Peyer's patch (tissue), 4 donors: ENCODE results near the gene PKP2. TPM values are rescaled to one million over a fixed set of nuclear protein-coding genes. Genes with fewer than 3 reads are reported as not detected.

Experiments used
- DNase-seq, 3 donors: peaks; one replicate each; pipeline ENCODE4 v3.0.0-alpha.2; 2017 to 2019
- H3K27ac ChIP-seq, 4 donors: fragments of 200-600 bp; sonication (generic); one replicate each; pipeline ENCODE4 v1.5.1; 2016 to 2019
- H3K27me3 ChIP-seq, 2 donors: fragments of 200-600 bp; sonication (generic); one replicate each; pipeline ENCODE4 v1.5.1; 2019
- H3K36me3 ChIP-seq, 3 donors: fragments of 200-600 bp; sonication (generic); one replicate each; pipeline ENCODE4 v1.5.1; 2016 to 2019
- H3K4me1 ChIP-seq, 4 donors: fragments of 200-600 bp; sonication (generic); one replicate each; pipeline ENCODE4 v1.5.1; 2016 to 2019
- H3K4me3 ChIP-seq, 4 donors: fragments of 200-600 bp; sonication (generic); 1 replicate in 3 of 4; 2 replicates in 1 of 4; pipeline ENCODE4 v1.5.1; 2016 to 2019; ENCODE audit warnings: mild to moderate bottlenecking in 1 of 4
- H3K9me3 ChIP-seq, 4 donors: fragments of 200-600 bp; sonication (generic); one replicate each; pipeline ENCODE4 v1.5.1; 2016 to 2019; ENCODE audit warnings: mild to moderate bottlenecking in 1 of 4
- POLR2A ChIP-seq, 2 donors: fragments of 450-650 bp; IDR thresholded peaks; one replicate each; pipeline ENCODE4 v1.5.1; 2017; ENCODE audit warnings: antibody characterized with exemption in 2 of 2, mild to moderate bottlenecking in 2 of 2, moderate library complexity in 2 of 2
- total RNA-seq, 4 donors: library from RNA; depleted of rRNA; stranded (reverse); fragments of >200 nt; gene quantifications; one replicate each; pipeline ENCODE4 v1.1.0, GENCODE V29; 2016
- TF ChIP-seq, protein P1 (sequence below), 6 experiments: fragments of 450-650 bp in 4 of 6; fragments of 200-600 bp in 2 of 6; sonication (generic) in 1 of 6; IDR thresholded peaks; one replicate each; pipeline ENCODE4 v1.5.1; 2017 to 2019; ENCODE audit warnings: antibody characterized with exemption in 6 of 6, mild to moderate bottlenecking in 3 of 6, moderate library complexity in 1 of 6

The PKP2 gene
- total RNA-seq, 4 donors from 2014 or later, result 42.9 to 103 (median 64.8) TPM

GRCh38 chr12:32901553-32901952 lies 5.0 kb upstream of the PKP2 start:
- no peak overlapping the region for H3K27ac ChIP-seq

DNA sequence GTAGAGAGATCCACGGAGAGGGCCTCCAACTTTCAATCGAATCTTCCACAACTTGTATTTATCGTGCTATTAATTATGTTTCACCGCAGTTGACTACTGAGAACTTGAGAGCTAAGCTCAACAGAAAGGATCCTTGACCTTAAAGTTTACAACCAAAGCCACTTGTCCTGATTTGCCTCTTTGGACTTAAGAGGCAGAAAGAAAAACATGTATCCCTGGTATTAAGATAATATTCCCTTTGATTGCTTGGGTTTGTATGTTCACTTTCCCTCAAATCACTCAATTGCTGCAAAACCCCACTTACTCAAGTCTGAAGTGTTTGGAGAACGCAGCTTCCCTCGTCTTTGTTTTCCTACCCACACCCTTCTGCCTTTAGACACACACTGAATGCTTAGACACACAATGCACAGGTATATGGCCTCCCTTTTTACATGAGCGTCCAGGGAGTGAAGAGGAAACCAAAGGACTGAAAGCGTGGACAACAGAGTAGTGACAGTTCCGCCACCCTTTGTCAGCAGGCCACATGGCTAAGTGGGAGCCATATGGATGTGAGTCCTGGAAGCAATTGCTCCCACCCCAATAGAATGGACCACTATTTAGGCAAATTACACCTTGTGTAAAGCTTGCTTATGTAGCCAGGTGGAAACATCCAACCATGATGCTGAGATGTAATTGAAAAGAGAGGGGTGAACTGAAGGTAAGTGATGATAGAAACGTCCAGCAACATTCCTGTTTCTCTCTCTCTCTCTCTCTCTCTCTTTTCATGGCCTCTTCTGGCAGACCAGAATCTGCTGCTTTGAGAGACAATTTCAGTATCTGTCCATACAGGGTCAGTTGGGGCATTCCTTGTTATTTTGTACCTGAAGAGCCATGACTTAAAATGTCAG lies 1.4 kb upstream of the PKP2 start:
- H3K9me3 ChIP-seq, result no peaks in the 10 kb centered on the region
- no peaks in the 10 kb centered on the region for H3K36me3 ChIP-seq
- TF ChIP-seq POLR2A (IDR thresholded peaks at IDR 0.05), result no peak
- TF ChIP-seq, protein P1, sequence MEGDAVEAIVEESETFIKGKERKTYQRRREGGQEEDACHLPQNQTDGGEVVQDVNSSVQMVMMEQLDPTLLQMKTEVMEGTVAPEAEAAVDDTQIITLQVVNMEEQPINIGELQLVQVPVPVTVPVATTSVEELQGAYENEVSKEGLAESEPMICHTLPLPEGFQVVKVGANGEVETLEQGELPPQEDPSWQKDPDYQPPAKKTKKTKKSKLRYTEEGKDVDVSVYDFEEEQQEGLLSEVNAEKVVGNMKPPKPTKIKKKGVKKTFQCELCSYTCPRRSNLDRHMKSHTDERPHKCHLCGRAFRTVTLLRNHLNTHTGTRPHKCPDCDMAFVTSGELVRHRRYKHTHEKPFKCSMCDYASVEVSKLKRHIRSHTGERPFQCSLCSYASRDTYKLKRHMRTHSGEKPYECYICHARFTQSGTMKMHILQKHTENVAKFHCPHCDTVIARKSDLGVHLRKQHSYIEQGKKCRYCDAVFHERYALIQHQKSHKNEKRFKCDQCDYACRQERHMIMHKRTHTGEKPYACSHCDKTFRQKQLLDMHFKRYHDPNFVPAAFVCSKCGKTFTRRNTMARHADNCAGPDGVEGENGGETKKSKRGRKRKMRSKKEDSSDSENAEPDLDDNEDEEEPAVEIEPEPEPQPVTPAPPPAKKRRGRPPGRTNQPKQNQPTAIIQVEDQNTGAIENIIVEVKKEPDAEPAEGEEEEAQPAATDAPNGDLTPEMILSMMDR (IDR thresholded peaks at IDR 0.05), result no peak
- DNase-seq, result no peak
- H3K27me3 ChIP-seq, result no peaks in the 10 kb centered on the region
- H3K27ac ChIP-seq, result peak overlapping the region in 3 of 4 donors; percentile 85 to 98 (median 95)
- peaks cover 0 to 42% (median 0%) of the 10 kb centered on the region in 4 donors for H3K4me1 ChIP-seq
- H3K4me3 ChIP-seq, result peak overlapping the region in 2 of 4 donors; percentile 88 to 94

More at GRCh38 chr12:32901553-32901952, 5.0 kb upstream of the PKP2 start:
- no peak overlapping the region for H3K4me3 ChIP-seq
- H3K36me3 ChIP-seq, result no peaks in the 10 kb centered on the region
- no peak for DNase-seq
- no peaks in the 10 kb centered on the region for H3K9me3 ChIP-seq
- no peaks in the 10 kb centered on the region for H3K27me3 ChIP-seq
- H3K4me1 ChIP-seq, result peaks cover 0 to 20% (median 0%) of the 10 kb centered on the region in 4 donors
- TF ChIP-seq, protein P1 (IDR thresholded peaks at IDR 0.05), result no peak
- TF ChIP-seq POLR2A (IDR thresholded peaks at IDR 0.05), result no peak

DNA sequence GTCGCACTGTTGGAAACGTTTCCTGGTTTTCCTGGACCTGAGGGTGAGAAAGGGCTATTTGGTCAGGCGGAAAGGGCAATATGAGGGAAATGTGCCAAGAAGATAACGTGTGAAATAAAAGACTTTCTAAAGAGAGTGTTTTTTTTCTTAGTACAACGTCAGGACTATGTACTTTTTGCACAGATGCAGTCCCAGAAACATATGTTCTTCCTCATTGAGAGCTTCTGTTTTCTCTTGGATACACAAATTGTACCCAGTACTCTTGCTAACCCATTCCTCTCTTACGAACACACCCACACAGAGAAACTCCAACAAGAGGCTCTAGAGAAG lies 669 bp upstream of the PKP2 start:
- H3K9me3 ChIP-seq, result no peaks in the 10 kb centered on the region
- no peak for TF ChIP-seq POLR2A (IDR thresholded peaks at IDR 0.05)
- TF ChIP-seq, protein P1 (IDR thresholded peaks at IDR 0.05), result no peak
- no peak for DNase-seq
- no peaks in the 10 kb centered on the region for H3K27me3 ChIP-seq
- peak overlapping the region in 3 of 4 donors; percentile 52 to 94 (median 88) for H3K4me3 ChIP-seq
- H3K36me3 ChIP-seq, result no peaks in the 10 kb centered on the region
- peak overlapping the region; percentile 49 to 98 (median 90) for H3K27ac ChIP-seq
- H3K4me1 ChIP-seq, result peaks cover 0 to 49% (median 0%) of the 10 kb centered on the region in 4 donors

DNA sequence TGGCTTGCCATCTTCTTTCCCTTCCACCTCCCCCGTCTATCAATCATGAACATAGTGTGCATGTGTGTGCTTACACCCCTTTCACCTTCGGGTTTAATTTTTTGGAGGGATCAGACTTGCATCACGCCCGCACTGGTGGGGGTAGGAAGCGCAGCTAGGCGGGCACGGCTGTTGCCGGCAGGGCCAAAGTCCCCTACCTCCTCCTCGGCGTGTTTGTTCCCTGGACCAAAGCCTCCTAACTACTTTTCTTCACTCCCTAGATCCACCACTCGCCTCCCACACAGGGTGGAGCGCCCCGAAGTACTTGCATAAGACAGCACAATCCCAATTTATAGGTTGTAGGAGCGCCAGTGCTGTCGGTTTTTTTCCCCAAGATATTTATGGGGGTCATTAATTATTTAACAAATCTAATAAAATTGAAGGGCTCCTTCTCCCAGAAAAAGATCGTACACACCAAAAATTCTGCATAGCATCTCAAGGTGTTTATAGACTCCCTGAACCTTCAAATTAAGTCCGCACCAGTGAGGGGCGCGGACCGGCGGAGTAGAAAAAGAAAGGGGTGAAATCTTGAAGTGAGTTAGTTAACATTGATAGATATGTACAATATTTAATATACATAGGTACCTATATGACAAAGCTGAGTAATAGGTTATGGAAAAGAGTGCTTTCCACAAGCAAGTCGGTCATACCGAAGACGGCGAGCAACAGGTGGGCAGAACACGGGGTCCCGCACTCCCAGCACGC lies 717 bp downstream of the PKP2 start:
- H3K4me1 ChIP-seq, result peaks cover 0 to 49% (median 0%) of the 10 kb centered on the region in 4 donors
- DNase-seq, result peak in 2 of 3 donors; percentile 72 to 77
- no peaks in the 10 kb centered on the region for H3K9me3 ChIP-seq
- H3K27me3 ChIP-seq, result no peaks in the 10 kb centered on the region
- H3K36me3 ChIP-seq, result no peaks in the 10 kb centered on the region
- TF ChIP-seq, protein P1 (IDR thresholded peaks at IDR 0.05), result peak in 3 of 6 experiments; percentile 59 to 64 (median 63)
- TF ChIP-seq POLR2A (IDR thresholded peaks at IDR 0.05), result peak; percentile 16 to 42
- peak overlapping the region in 3 of 4 donors; percentile 85 to 98 (median 95) for H3K27ac ChIP-seq
- H3K4me3 ChIP-seq, result peak overlapping the region; percentile 52 to 94 (median 70)

GRCh38 chr12:32894566-32894965 lies 2.0 kb downstream of the PKP2 start:
- no peak for DNase-seq
- peak overlapping the region in 2 of 4 donors; percentile 3 to 94 for H3K4me3 ChIP-seq
- H3K9me3 ChIP-seq, result no peaks in the 10 kb centered on the region
- TF ChIP-seq, protein P1 (IDR thresholded peaks at IDR 0.05), result no peak
- no peak for TF ChIP-seq POLR2A (IDR thresholded peaks at IDR 0.05)
- H3K36me3 ChIP-seq, result no peaks in the 10 kb centered on the region
- peak overlapping the region in 2 of 4 donors; percentile 2 to 52 for H3K27ac ChIP-seq
- no peaks in the 10 kb centered on the region for H3K27me3 ChIP-seq
- peaks cover 0 to 43% (median 0%) of the 10 kb centered on the region in 4 donors for H3K4me1 ChIP-seq
